GM12878 (cell line): ENCODE data around the gene TENT4B. TPM values are rescaled to one million over a fixed set of nuclear protein-coding genes. Genes with fewer than 3 reads are reported as not detected.

Experiments used
- BMI1 ChIP-seq: fragments of 450-650 bp; IDR thresholded peaks from 2 replicates; pipeline ENCODE4 v1.6.1; 2016; ENCODE audit warnings: mild to moderate bottlenecking, moderate library complexity, borderline replicate concordance
- BRCA1 ChIP-seq: IDR thresholded peaks from 2 replicates; pipeline ENCODE4 v1.6.1; 2011; ENCODE audit warnings: low read depth, low read length, improper control_type of control experiment
- CBX5 ChIP-seq: sonication (generic); IDR thresholded peaks from 2 replicates; pipeline ENCODE4 v1.6.1; 2016; ENCODE audit warnings: low read depth, moderate library complexity, mild to moderate bottlenecking, inconsistent platforms
- CHD2 ChIP-seq: IDR thresholded peaks from 2 replicates; pipeline ENCODE4 v1.6.1; 2011; ENCODE audit warnings: low read depth, low read length, improper control_type of control experiment, borderline replicate concordance
- EP300 ChIP-seq, 2 experiments: fragments of 150-350 bp in 1 of 2; IDR thresholded peaks; 2 replicates each; pipeline ENCODE4 v1.6.1; 2011 to 2012; ENCODE audit warnings: low read depth in 2 of 2, low read length in 2 of 2, borderline replicate concordance in 1 of 2, improper control_type of control experiment in 1 of 2, inconsistent platforms in 1 of 2; ENCODE audit not compliant: control insufficient read depth in 1 of 2
- JUND ChIP-seq: IDR thresholded peaks from 2 replicates; pipeline ENCODE4 v1.6.1; 2012; ENCODE audit warnings: low read depth, mild to moderate bottlenecking, low read length, improper control_type of control experiment, moderate library complexity
- MXI1 ChIP-seq: fragments of 150-350 bp; IDR thresholded peaks from 2 replicates; pipeline ENCODE4 v1.6.1; 2011; ENCODE audit warnings: low read depth, mild to moderate bottlenecking, inconsistent platforms, low read length, improper control_type of control experiment
- NFYA ChIP-seq: IDR thresholded peaks from 2 replicates; pipeline ENCODE4 v1.6.1; 2011; ENCODE audit warnings: low read depth, mild to moderate bottlenecking, low read length, improper control_type of control experiment, borderline replicate concordance
- RAD51 ChIP-seq: fragments of 450-650 bp; IDR thresholded peaks from 2 replicates; pipeline ENCODE4 v1.6.1; 2016; ENCODE audit warnings: moderate library complexity, mild to moderate bottlenecking, inconsistent platforms
- SPI1 ChIP-seq: IDR thresholded peaks from 2 replicates; pipeline ENCODE4 v1.6.1; 2011; ENCODE audit warnings: low read depth, mild to moderate bottlenecking, low read length, moderate library complexity, borderline replicate concordance; ENCODE audit not compliant: insufficient read depth
- SREBF2 ChIP-seq: IDR thresholded peaks from 2 replicates; pipeline ENCODE4 v1.6.1; 2012; ENCODE audit warnings: mild to moderate bottlenecking, low read length
- SRF ChIP-seq, 2 experiments: IDR thresholded peaks; 2 replicates each; pipeline ENCODE4 v1.6.1; 2011; ENCODE audit warnings: low read depth in 2 of 2, low read length in 2 of 2, mild to moderate bottlenecking in 1 of 2, moderate library complexity in 1 of 2
- TBL1XR1 ChIP-seq: IDR thresholded peaks from 2 replicates; pipeline ENCODE4 v1.6.1; 2012; ENCODE audit warnings: low read depth, low read length, improper control_type of control experiment
- ZBED1 ChIP-seq: IDR thresholded peaks from 2 replicates; pipeline ENCODE4 v1.6.1; 2016; ENCODE audit warnings: borderline replicate concordance
- ZNF207 ChIP-seq: fragments of 450-650 bp; IDR thresholded peaks from 2 replicates; pipeline ENCODE4 v1.6.1; 2014; ENCODE audit warnings: antibody characterized with exemption, mild to moderate bottlenecking, borderline replicate concordance
- polyA plus RNA-seq, 11 experiments: library from polyadenylated mRNA; depleted of rRNA in 4 of 11; unstranded in 6 of 11; stranded (reverse) in 5 of 11; fragments of >200 nt; fragmentation: Nextera tagmentation in 4 of 11; fragmentation: Illumina TruSeq in 1 of 11; extraction: Ambion mirVana in 4 of 11; extraction: Trizol in 1 of 11; gene quantifications; 1 replicate in 1 of 11; 2 replicates in 10 of 11; pipeline versions ENCODE4 v1.2.1 to v1.2.3, GENCODE V29; 2011 to 2016; ENCODE audit warnings: inconsistent platforms in 2 of 11, missing spikeins in 2 of 11, low read depth in 1 of 11
- total RNA-seq, 4 experiments: library from RNA; depleted of rRNA in 3 of 4; stranded (reverse); fragments of >200 nt in 3 of 4; fragmentation: Illumina TruSeq in 1 of 4; extraction: Trizol in 1 of 4; gene quantifications; 2 replicates each; pipeline versions ENCODE4 v1.2.1 to v1.2.3, GENCODE V29; 2013 to 2021
- TF ChIP-seq, protein P1 (sequence below): fragments of 450-650 bp; IDR thresholded peaks from 2 replicates; pipeline ENCODE4 v1.6.1; 2017; ENCODE audit warnings: mild to moderate bottlenecking, low read depth, inconsistent platforms; ENCODE audit not compliant: poor library complexity, severe bottlenecking
- TF ChIP-seq, protein P2 (sequence below): IDR thresholded peaks from 2 replicates; pipeline ENCODE4 v1.6.1; 2012; ENCODE audit warnings: low read depth, low read length, improper control_type of control experiment
- TF ChIP-seq, protein P3 (sequence below): IDR thresholded peaks from 2 replicates; pipeline ENCODE4 v1.6.1; 2011; ENCODE audit warnings: low read depth, mild to moderate bottlenecking, low read length, moderate library complexity, borderline replicate concordance; ENCODE audit errors: extremely low read depth
- TF ChIP-seq, protein P4 (sequence below): IDR thresholded peaks from 2 replicates; pipeline ENCODE4 v1.6.1; 2011; ENCODE audit warnings: borderline replicate concordance, low read depth, mild to moderate bottlenecking, moderate library complexity, low read length; ENCODE audit not compliant: insufficient read depth, poor library complexity, severe bottlenecking
- TF ChIP-seq, protein P5 (sequence below): IDR thresholded peaks from 2 replicates; pipeline ENCODE4 v1.6.1; 2012; ENCODE audit warnings: low read depth, low read length, improper control_type of control experiment
- TF ChIP-seq, protein P6 (sequence below): fragments of 450-650 bp; IDR thresholded peaks from 2 replicates; pipeline ENCODE4 v1.6.1; 2016; ENCODE audit warnings: mild to moderate bottlenecking

Gene TENT4B
- total and polyA plus RNA-seq, 10 of the 15 experiments (the other 5 are each of a cell fraction or from before 2014, with no cell fraction given) = 4.4 to 16.7 (median 10.8) TPM

DNA sequence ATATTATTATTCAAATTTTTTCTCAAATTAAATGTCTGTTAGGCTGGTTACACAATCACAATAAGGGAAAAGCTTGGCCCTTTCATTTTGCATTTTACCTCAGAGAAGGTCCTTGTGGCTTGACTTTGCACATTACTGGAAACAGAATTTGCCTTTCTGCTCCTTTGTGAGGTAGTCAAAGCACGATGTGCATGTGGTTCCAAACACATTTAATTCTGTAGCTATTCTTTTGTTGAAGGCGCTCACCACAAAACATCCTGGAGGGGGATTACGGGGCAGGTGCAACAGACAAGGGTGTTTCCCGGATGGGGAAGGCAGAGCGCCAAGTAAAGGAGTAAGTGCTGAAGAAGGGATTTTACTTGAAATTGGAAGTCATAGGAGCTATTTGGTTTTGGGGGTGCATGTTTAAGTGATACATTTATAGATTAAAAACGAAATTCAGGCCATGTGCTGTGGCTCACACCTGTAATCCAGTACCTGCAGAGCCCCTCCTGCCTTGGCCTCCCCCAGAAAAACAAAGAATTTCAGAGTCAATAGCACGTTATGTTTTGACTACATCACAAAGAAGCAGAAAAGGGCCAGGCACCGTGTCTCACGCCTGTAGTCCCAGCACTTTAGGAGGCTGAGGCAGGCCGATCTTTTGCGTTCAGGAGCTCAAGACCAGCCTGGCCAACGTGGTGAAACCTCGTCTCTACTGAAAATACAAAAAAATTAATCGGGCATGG, 31.2 kb upstream of the TENT4B start (continued):
- peak in 1 of 2 experiments; percentile 25; a peak in 1 of 4 replicates for TF ChIP-seq SRF (IDR thresholded peaks at IDR 0.05; ENCODE audit: low read depth in 2 of 2, low read length in 2 of 2)
- TF ChIP-seq, protein P1, sequence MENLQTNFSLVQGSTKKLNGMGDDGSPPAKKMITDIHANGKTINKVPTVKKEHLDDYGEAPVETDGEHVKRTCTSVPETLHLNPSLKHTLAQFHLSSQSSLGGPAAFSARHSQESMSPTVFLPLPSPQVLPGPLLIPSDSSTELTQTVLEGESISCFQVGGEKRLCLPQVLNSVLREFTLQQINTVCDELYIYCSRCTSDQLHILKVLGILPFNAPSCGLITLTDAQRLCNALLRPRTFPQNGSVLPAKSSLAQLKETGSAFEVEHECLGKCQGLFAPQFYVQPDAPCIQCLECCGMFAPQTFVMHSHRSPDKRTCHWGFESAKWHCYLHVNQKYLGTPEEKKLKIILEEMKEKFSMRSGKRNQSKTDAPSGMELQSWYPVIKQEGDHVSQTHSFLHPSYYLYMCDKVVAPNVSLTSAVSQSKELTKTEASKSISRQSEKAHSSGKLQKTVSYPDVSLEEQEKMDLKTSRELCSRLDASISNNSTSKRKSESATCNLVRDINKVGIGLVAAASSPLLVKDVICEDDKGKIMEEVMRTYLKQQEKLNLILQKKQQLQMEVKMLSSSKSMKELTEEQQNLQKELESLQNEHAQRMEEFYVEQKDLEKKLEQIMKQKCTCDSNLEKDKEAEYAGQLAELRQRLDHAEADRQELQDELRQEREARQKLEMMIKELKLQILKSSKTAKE = peak; percentile 54
- no peak for TF ChIP-seq SREBF2
- peak; percentile 84; the same call in 1 of the 2 replicates for TF ChIP-seq ZBED1
- TF ChIP-seq SPI1 = 0 out of 2 replicates have a peak, but pooled peaks have one; percentile 4
- TF ChIP-seq NFYA = no peak
- TF ChIP-seq BRCA1 = no peak
- TF ChIP-seq, protein P2, sequence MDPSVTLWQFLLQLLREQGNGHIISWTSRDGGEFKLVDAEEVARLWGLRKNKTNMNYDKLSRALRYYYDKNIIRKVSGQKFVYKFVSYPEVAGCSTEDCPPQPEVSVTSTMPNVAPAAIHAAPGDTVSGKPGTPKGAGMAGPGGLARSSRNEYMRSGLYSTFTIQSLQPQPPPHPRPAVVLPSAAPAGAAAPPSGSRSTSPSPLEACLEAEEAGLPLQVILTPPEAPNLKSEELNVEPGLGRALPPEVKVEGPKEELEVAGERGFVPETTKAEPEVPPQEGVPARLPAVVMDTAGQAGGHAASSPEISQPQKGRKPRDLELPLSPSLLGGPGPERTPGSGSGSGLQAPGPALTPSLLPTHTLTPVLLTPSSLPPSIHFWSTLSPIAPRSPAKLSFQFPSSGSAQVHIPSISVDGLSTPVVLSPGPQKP = no peak
- TF ChIP-seq EP300 (IDR thresholded peaks at IDR 0.05; ENCODE audit: borderline replicate concordance in 1 of 2, control insufficient read depth in 1 of 2, low read depth in 2 of 2, low read length in 2 of 2) = peak; percentile 56 to 85; a peak in 3 of 4 replicates
- TF ChIP-seq, protein P3, sequence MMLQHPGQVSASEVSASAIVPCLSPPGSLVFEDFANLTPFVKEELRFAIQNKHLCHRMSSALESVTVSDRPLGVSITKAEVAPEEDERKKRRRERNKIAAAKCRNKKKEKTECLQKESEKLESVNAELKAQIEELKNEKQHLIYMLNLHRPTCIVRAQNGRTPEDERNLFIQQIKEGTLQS = no peak
- no peak for TF ChIP-seq MXI1
- no peak for TF ChIP-seq TBL1XR1
- TF ChIP-seq, protein P4, sequence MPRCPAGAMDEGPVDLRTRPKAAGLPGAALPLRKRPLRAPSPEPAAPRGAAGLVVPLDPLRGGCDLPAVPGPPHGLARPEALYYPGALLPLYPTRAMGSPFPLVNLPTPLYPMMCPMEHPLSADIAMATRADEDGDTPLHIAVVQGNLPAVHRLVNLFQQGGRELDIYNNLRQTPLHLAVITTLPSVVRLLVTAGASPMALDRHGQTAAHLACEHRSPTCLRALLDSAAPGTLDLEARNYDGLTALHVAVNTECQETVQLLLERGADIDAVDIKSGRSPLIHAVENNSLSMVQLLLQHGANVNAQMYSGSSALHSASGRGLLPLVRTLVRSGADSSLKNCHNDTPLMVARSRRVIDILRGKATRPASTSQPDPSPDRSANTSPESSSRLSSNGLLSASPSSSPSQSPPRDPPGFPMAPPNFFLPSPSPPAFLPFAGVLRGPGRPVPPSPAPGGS = peak; percentile 36
- 0 out of 2 replicates have a peak, but pooled peaks have one; percentile 5 for TF ChIP-seq JUND
- TF ChIP-seq CHD2 = peak; percentile 44; the same call in 1 of the 2 replicates
- no peak for TF ChIP-seq ZNF207
- TF ChIP-seq, protein P5, sequence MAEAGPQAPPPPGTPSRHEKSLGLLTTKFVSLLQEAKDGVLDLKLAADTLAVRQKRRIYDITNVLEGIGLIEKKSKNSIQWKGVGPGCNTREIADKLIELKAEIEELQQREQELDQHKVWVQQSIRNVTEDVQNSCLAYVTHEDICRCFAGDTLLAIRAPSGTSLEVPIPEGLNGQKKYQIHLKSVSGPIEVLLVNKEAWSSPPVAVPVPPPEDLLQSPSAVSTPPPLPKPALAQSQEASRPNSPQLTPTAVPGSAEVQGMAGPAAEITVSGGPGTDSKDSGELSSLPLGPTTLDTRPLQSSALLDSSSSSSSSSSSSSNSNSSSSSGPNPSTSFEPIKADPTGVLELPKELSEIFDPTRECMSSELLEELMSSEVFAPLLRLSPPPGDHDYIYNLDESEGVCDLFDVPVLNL = no peak
- TF ChIP-seq CBX5 = no peak
- TF ChIP-seq, protein P6, sequence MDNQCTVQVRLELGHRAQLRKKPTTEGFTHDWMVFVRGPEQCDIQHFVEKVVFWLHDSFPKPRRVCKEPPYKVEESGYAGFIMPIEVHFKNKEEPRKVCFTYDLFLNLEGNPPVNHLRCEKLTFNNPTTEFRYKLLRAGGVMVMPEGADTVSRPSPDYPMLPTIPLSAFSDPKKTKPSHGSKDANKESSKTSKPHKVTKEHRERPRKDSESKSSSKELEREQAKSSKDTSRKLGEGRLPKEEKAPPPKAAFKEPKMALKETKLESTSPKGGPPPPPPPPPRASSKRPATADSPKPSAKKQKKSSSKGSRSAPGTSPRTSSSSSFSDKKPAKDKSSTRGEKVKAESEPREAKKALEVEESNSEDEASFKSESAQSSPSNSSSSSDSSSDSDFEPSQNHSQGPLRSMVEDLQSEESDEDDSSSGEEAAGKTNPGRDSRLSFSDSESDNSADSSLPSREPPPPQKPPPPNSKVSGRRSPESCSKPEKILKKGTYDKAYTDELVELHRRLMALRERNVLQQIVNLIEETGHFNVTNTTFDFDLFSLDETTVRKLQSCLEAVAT = no peak
- TF ChIP-seq RAD51 = no peak
- TF ChIP-seq BMI1 = no peak
